NCI-H2029 treated with DMSO at 0.1 percent for 48 hours (cell line): ENCODE measurements around the gene LEFTY1.

Experiments
- DNase-seq: peaks from one replicate; lab custom pipeline; 2025; lab: John Stamatoyannopoulos, UW

Gene LEFTY1

DNA sequence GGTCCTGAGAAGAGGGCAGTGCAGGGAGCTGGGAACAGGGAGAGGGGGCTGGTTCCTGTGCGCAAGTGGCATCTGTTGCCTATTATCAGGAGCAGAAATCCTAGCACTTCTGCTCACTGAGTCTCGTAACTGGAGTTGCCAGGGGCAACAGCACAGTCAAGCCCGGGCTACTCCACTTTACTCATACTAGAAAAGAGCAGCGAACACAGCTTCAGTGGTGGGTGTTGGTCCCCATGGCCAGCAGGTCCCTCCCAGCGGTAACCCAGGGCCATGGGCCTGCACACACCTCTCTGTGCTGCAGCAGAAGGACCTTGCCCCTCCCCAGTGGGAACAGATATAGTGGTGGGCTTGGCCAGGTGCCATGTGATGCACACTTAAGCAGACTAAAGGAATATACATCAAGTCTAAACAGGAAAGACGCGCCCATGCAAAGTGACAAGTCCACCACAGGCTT lies 26.6 kb upstream of the LEFTY1 start:
- no peak for DNase-seq

DNA sequence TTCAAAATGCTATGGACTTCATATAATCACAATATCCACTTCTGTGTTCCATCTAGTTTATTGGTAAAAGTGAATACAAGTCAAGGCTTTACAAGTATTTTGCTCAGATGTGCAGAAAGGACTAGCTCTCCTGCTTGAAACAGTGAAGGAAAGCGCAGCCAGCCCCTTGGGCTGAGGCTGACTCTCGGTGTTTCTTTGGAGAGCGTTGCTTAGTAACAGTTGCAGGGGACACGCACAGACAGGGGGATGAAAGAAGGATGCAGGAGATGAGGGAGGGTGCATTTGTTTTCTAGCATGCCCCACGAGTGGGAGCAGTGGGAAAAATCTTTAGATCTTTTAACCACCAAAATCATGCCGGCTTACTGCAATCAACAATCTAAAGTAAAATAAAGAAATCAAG lies 26.0 kb upstream of the LEFTY1 start:
- no peak for DNase-seq

DNA sequence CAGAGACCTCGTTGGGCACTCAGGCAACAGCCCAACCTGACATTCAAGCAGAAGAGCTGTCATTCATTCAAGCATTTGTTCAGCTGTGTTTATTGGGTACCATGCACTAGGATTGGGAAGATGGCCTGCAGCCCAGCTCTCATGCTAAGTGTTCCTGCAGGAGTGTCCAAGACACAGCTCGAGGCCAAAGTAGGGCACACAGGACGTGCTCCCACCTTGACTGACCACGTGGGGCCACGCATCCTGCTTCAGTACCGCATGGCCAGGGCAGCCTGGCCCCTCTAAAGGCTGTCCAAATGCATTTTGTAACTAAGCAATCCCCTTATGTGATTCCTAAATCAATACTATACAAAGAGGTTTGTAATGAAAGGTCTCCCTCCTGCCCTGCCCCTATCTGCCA lies 25.4 kb upstream of the LEFTY1 start:
- no peak for DNase-seq

DNA sequence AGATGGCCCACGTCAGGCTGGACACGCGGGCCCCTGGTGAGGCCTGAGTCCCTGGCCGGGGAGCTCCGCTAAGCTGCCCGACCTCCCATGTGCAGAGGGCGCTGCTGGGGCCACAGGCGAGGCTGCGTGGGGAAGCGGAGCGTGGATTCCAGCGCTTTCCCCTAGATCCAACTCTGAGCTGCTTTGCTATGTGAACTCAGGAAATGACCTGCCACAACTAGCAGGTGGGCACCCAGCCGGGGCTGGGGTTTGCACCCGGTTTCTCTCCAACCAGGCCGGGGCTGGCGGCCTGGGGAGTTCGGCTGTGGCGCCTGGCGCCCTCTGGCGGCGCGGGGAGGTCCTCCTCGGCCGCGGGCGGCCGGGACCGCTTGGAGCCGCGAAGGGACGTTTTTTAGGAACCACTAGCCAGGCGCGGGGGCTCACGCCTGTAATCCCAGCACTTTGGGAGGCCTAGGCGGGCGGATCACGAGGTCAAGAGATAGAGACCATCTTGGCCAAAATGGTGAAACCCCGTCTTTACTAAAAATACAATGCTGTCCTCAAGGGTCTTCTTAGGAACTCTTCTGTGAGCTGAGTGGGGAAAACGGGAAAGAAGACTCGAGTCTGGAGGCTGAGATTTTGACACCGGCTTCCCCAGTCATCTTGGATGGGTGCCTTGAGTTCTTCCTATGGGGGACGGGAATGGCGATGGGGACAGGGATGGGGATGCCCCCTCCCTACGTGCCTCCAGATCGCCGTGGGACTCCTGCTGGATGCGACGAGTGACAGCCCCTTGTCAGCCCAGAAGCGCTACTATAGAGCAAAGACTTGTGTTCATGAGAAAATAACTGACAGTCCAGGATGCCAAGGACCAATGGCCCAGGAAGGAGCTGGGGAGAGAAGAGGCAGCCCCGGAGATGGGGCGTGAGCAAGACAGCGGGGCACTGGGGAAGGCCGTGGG lies 22.5 kb upstream of the LEFTY1 start:
- no peak for DNase-seq

DNA sequence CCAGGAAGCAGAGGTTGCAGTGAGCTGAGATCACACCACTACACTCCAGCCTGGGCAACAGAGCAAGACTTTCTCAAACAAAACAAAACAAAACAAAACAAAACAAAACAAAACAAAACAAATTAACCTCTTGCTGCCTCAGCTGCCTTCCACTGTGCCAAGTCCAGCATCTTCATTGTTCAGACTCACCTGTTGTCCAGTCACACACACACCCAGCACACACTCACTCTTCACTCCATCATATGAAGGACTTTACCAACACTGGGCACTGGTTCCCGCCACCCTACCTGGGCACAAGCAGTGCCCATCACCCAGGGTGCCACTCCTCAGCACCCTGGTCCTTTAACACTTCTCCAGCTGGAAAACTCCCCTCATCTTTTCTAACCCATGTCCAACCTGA lies 20.5 kb upstream of the LEFTY1 start:
- DNase-seq = no peak

DNA sequence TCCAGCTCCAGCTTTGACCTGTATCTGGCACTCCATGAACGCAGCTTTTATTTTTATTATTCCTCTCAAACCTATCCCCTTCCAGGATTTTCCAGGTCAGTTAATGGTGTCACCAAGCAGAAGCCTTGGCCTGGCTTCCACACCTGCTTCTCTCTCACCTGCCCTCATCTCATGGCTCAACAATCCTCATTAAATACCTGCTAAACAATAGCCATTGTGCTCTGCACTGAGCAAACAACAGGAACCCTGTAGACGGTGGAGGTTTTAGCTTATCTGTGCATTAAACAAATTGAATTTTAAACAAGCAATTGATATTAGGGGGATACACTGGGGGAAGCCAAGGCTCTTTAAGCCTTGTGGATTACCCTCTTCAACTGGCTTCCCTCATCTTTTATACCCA lies 19.8 kb upstream of the LEFTY1 start:
- DNase-seq = peak; percentile 81

DNA sequence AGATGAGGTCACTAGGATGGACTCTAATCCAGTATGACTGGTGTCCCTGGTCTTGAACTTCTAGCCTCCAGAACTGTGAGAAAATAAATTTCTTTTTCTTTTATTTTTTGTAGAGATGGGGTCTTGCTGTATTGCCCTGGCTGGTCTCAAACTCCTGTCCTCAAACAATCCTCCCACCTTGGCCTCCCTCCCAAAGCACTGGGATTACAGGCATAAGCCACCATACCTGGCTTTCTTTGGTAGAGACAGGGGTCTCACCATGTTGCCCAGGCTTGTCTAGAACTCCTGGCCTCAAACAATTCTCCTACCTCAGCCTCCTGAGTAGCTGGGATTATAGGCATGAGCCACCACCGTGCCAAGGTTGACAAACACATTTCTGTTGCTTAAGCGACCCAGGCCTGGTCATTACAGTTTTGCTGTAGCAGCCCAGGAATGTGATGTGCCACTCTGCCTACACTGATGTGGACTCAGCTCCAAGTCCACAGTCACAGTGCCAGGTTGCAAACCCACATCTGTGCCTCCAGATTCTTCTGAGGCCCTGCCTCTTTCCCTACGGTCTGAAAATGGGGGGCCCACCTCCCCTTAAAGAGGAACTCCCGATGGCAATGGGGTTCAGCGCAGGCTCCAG lies 19.2 kb upstream of the LEFTY1 start:
- no peak for DNase-seq

DNA sequence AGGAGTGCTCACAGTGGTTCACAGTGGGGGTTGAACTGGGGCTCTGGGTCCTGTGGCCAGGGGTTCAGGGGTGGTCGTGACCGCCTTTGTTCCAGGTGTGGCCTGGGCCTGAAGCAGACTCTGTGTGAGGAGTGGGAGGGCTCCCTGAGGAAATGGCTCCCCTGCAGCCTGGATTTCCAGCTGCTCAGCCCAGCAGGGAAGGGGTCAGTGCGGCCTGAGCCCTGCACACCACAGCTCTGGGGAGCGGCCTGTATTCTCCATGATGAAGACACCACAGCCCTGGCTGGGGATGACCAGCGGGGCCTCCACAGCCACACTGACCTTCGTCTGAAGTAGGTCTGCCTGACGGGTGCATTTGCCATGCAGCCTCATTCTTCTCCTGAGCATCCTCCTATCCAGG lies 18.4 kb upstream of the LEFTY1 start:
- DNase-seq = no peak

DNA sequence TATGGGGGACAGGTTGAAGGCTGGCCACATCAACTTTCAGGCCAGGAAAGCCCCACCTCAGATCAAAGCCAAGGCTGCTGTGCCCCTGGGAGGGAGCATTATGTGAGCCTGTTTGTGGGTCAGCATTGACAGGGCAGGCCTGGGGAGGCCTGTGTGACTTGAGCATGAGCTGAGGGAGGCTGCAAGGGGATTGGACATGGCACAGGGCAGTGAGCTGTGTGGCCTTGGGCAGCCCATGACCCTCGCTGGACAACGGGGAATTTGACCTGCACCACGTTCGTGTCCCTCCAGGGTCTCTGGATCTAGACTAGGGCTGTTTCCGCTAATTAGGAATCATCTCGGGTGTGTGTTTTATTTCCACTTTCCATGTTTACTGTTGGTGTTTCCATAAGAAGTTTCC lies 17.5 kb upstream of the LEFTY1 start:
- DNase-seq = no peak

DNA sequence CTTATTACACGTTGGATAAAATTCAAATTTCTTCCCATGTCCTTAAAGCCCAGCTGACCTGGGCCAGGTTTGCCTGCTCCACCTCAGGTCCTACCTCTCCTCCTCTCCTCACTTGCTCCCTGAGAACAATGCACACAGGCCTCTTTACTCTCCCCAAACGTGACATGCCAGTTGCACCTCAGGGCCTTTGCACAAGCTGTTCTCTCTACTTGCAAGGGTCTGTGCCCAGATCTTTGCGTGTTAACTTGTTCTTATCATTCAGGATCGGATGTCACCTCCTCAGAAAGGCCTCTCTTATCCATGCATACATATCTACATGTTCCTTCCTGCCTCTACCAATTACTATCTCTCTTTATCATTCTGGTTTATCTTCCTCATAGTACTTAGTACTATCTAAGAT lies 14.7 kb upstream of the LEFTY1 start:
- DNase-seq = no peak

DNA sequence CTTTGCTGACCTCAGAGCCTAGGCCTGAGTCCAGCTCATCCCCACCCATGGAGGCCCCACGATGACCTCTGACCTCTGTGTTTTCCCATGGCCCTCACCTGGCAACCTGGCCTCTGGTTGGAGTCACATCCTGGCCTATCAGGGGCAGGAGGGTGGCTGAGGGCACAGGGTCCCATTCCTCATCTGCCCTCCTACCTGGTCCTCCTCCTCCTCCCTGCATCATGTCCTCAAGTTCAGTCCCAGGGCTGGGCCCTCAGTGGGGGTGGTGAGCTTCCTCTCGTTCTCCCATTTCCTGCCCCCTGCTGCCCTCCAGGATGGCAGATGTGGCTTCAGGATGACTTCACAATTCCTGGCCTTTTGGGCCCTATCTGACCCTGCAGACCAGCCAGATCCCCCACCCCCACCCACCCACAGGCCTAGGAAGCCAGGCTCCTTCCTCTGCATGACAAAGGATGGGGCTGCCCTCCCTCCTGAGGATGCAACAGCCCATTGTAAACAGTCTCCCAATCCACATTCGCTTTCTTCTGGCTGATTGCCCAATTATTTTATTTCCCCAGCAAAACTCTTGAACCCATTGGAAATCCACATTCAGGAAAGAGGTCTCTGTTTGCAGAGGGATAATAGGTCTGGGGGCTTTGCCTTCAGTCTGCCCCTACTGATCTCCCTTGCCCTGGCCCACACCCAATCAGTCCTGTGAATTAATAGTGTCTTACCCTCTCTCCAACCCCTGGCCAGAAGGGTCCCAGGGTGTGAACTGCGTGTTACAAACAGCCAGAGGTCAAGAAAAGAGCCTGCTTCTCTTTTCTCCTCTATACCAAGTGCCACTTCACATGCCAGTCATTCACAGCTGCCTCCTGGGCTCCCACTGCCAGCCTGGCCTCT lies 10.3 kb upstream of the LEFTY1 start:
- DNase-seq = peak; percentile 75

DNA sequence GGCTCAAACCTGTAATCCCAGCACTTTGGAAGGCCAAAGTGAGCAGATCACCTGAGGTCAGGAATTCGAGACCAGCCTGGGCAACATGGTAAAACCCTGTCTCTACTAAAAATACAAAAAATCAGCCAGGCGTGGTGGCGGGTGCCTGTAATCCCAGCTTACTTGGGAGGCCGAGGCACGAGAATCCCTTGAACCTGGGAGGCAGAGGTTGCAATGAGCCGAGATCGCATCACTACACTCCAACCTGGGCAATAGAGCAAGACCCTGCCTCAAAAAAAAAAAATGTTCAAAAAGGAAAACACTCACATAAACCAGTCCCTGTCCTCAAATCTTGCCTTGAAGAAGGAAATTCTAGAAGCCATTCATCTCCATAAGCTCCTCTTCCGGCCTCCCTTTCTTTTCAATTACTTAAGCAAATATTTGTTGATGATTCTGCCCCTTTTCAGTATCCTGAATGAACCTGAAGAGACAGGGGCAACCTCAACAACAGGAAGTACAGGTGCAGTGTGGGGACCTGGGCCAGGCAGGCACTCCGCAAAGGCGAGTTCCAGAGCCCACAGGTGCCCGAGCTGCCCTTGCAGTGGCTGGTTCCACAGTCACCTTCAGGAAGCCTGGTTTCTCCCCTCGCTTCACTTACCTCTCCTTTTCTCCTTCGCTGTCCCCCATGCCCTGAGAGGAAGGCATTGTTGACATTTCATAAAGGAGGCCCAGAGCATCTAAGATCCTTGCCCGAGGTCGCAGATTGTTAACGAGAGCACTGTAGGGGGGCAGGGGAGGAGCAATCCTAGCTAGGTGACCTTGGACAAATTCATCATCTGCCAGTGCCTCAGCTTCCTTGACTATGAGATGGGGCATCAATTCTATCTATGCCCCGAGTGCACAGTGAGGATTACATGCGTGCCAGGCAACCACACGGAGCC lies 8.9 kb upstream of the LEFTY1 start:
- DNase-seq = peak; percentile 88

DNA sequence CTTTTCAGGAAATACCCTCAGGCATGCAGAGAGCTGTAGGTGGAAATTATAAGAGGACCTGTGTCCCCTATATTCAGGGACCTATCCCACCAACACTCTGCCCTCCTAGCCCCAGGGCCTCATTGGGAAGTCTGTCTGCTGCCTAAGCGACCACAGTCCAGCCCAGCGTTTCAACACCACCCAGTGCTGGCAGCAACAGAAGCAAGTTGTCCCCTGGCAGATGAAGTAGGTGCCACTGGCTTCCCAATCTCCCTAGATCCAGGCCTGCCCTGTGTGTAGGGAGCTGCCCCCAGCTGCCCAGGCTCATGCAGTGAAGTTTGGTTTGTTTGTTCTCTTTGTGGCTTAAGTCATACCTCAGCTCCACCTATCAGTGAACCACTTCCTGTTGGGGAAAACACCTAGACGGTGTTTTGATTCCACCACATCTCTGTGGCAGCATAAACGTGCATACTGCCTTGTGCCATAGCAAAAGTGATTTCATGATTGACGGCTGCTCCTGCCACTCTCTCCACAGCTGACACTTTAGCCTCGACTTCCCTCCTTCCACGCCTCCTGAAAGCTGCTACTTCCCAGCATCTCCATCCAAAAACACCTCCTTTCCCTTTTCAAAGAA lies 8.1 kb upstream of the LEFTY1 start:
- peak; percentile 73 for DNase-seq

DNA sequence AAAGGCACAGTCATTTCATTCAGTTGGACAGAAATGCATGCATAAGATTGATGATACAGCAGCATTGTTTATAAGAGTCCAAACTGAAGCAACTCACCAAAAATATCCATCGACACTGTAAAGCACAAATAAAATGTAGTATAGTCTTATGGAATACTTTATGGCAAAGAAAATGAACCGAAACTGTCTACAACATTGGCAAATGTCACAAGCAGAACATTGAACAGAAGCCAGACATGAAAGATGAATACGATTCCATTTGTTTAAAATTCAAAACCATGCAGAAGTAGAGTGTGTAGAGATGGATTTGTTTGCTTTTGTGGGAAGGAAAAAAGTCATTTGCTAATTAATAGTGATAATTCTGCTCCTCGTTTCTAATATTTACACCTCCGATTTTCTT lies 7.5 kb upstream of the LEFTY1 start:
- DNase-seq = no peak

DNA sequence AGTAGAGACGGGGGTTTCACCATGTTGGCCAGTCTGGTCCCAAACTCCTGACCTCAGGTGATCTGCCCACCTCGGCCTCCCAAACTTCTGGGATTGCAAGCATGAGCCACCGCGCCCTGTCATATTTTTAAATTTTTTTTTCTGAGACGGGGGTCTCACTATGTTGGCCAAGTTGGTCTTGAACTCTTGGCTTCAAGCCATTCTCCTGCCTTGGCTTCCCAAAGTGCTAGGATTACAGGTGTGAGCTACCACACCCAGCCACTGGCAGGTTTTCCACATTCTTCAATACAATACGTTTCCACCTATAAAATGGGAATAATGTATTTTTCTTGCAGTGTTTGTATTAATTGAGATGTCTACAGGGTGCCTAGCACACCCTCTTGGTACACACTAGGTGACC lies 3.4 kb upstream of the LEFTY1 start:
- no peak for DNase-seq

DNA sequence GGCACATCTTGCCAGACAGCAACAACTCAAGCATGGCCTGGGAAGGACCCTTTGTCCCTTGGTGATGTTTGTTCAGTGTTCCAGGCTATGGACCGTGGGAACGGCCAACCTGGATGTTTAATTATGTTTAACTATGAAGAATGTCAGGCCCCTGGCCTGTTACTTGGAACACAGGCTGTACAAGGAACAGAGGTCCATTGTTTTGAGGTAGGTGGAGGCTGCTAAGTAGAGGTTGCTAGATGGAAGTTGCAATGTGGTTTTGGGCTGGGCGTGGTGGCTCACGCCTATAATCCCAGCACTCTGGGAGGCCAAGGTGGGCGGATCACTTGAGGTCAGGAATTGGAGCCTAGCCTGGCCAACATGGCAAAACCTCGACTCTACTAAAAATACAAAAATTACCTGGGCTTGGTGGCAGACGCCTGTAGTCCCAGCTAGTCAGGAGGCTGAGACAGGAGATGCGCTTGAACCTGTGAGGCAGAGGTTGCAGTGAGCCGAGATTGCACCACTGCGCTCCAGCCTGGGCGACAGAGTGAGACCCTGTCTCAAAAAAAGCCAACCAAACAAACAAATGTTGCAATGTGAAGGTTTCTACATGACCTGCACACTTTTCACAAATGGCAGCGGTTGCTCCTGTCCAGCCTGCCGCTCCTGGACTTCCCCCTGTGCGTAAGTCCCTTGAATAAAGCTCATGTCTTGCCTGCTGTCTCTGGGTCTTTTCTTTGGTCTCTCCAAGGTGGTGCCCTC lies 2.5 kb upstream of the LEFTY1 start:
- DNase-seq = no peak

DNA sequence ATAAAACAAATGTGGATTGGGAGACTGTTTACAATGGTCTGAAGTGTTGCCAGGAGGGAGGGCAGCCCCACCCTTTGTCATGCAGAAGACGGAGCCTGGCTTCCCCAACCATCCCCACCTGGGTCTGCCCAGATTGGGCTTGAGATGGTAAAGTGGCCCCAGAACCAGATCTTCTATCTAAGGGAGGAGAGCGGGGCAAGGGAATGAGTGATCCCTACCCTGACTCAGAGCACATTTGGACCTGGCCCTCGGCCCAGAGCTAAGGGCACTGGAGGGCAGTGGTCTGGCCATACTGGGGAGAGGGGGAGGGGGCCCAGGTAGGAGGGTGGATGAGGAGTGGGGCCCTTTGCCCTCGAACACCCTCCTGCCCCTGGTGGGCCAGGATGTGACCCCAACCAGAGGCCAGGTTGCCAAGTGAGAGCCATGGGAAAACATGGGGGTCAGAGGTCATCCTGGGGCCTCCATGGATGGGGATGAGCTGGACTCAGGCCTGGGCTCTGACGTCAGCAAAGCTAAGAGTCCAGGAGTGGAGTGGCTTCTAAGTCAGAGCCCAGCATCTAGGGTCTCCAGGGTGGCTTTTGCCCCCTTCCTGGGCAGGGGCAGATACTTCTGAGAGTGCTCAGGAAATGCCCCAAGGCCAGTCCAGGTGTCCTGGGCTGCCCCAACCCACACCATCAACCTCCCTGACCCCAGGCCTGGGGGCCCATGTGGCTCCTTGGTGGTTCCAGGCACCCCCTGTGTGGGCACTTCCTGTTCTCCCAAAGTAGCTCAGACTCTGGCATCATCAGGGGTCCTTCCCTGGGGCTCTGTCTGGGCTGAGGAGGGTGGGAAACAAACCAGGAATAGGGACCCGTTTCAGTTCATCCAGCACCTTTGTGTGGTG lies 1.6 kb upstream of the LEFTY1 start:
- DNase-seq = no peak

DNA sequence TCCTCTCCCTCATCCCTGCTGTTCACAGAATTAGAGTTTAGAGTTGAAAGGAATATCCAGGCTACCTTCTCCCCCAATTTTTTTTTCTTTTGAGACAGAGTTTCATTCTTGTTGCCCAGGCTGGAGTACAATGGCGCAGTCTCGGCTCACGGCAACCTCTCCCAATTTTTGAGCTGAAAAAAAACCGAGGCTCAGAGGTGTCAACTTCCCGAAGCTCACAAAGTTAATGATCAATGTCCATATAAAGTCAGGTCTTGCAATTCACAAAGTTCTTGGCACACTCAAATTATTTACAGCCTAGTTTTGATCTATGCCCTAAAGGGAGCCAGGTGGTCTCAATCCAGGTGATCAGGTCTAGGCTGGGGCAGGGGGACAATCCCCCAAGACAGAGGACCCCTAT lies 797 bp upstream of the LEFTY1 start:
- no peak for DNase-seq

DNA sequence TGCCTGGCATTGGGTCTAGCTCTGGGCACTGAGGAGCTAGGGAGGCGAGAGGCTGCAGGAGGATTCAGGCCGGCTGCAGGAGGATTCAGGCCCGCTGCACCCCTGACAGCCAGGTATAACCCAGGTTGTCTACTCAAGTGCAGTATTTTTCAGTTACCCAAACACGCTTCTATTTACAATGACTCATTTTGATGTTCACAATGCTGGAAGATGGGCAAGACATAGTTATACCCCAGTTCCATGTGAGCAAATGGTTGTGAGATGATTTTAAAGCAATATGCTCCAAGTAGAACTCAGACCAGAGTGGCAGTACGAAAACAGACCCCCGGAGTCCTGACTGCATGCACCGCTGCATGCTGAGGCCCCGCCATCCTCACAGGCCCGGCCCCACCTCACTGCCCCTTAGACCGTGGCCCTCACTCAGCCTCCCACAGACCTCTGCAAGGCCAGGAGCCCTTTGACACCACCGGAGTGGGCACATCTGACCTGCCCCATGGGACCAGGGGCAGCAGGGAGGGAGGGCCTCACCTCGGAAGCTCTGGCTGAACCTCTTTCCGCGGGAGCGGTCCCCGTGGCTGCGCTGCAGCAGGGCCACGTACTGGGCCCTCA lies 553 bp downstream of the LEFTY1 start:
- no peak for DNase-seq
